PC-3 (cell line): ENCODE measurements around the gene DENND2D. TPM values are rescaled to one million over a fixed set of nuclear protein-coding genes. Genes with fewer than 3 reads are reported as not detected.

Source experiments
- ATAC-seq: fragments of 200-7000 bp; cut with Tn5 transposase; 2 replicates; pipeline ENCODE4 v1.9.1; 2020; ENCODE audit warnings: mild to moderate bottlenecking, moderate library complexity
- BruUV-seq: library from RNA; stranded (reverse); fragments of 400-500 nt; replicated peaks from 2 replicates; lab custom pipeline; 2021; lab: Mats Ljungman, UMichigan
- CTCF ChIA-PET: fragments of 300-600 bp; sonication (Branson Sonifier 250); formaldehyde crosslinking; loops from one replicate; lab custom pipeline; 2022; ENCODE audit warnings: antibody characterized with exemption; lab: Charles Lee
- POLR2A ChIA-PET: fragments of 300-600 bp; sonication (Branson Sonifier 250); formaldehyde crosslinking; loops from one replicate; lab custom pipeline; 2022; ENCODE audit warnings: antibody characterized with exemption; ENCODE audit not compliant: unreplicated experiment; lab: Charles Lee
- DNase-seq: peaks from one replicate; pipeline ENCODE4 v3.0.0-alpha.2; 2015
- H2AFZ ChIP-seq: fragments of 300-600 bp; sonication (generic); 2 replicates; pipeline ENCODE4 v1.6.0; 2016; ENCODE audit warnings: antibody characterized with exemption, low read length
- H3F3A ChIP-seq: fragments of 300-600 bp; sonication (generic); one replicate; pipeline ENCODE4 v1.6.0; 2017; ENCODE audit warnings: antibody characterized with exemption, low read length, control low read depth, mild to moderate bottlenecking; ENCODE audit not compliant: unreplicated experiment
- H3K27ac ChIP-seq: fragments of 300-600 bp; sonication (generic); 2 replicates; pipeline ENCODE4 v1.5.1; 2016; ENCODE audit warnings: mild to moderate bottlenecking, low read length
- H3K27me3 ChIP-seq: fragments of 300-600 bp; sonication (generic); 2 replicates; pipeline ENCODE4 v1.6.1; 2016; ENCODE audit warnings: low read length, mixed read lengths
- H3K36me3 ChIP-seq: fragments of 300-600 bp; sonication (generic); 2 replicates; pipeline ENCODE4 v1.6.1; 2016; ENCODE audit warnings: low read depth, mixed run types, low read length, mixed read lengths
- H3K4me1 ChIP-seq: fragments of 300-600 bp; sonication (generic); 2 replicates; pipeline ENCODE4 v1.5.1; 2016; ENCODE audit warnings: low read length; ENCODE audit not compliant: insufficient read depth
- H3K4me2 ChIP-seq: fragments of 300-600 bp; sonication (generic); 2 replicates; pipeline ENCODE4 v1.6.0; 2016; ENCODE audit warnings: low read length
- H3K4me3 ChIP-seq: fragments of 300-600 bp; sonication (generic); 2 replicates; pipeline ENCODE4 v1.5.1; 2016; ENCODE audit warnings: mild to moderate bottlenecking, low read length, mixed read lengths
- H3K79me2 ChIP-seq: fragments of 300-600 bp; sonication (generic); 2 replicates; pipeline ENCODE4 v1.6.1; 2017; ENCODE audit warnings: low read length, mixed read lengths
- H3K9ac ChIP-seq: fragments of 300-600 bp; sonication (generic); 2 replicates; pipeline ENCODE4 v1.6.0; 2016; ENCODE audit warnings: mild to moderate bottlenecking, low read length
- H3K9me2 ChIP-seq: fragments of 300-600 bp; sonication (generic); replicated peaks from 2 replicates; pipeline ENCODE4 v1.6.1; 2016; ENCODE audit warnings: mixed run types, low read length, mixed read lengths
- H3K9me3 ChIP-seq: fragments of 300-600 bp; sonication (generic); 2 replicates; pipeline ENCODE4 v1.6.1; 2016; ENCODE audit warnings: low read length, mixed read lengths
- H4K20me1 ChIP-seq: fragments of 300-600 bp; sonication (generic); 2 replicates; pipeline ENCODE4 v1.6.1; 2016; ENCODE audit warnings: low read length, mixed read lengths
- EZH2 ChIP-seq: fragments of 300-600 bp; sonication (generic); IDR thresholded peaks from one replicate; pipeline ENCODE4 v1.6.1; 2017; ENCODE audit warnings: antibody characterized with exemption, mild to moderate bottlenecking, low read length; ENCODE audit not compliant: unreplicated experiment
- EZH2phosphoT487 ChIP-seq: fragments of 300-600 bp; sonication (generic); IDR thresholded peaks from 2 replicates; pipeline ENCODE4 v1.6.1; 2018; ENCODE audit warnings: mild to moderate bottlenecking, antibody characterized with exemption, low read length, borderline replicate concordance
- intact Hi-C: fragments of 100-400 bp; cut with micrococcal nuclease; formaldehyde crosslinking; loops from 2 replicates; pipeline ENCODE4 v1.9.0; 2023
- total RNA-seq: library from RNA; depleted of rRNA; stranded (reverse); fragments of >200 nt; gene quantifications from 2 replicates; pipeline ENCODE4 v1.2.3, GENCODE V29; 2014
- TF ChIP-seq, protein P1 (sequence below): fragments of 300-600 bp; sonication (generic); conservative IDR thresholded peaks from 2 replicates; pipeline ENCODE4 v1.5.1; 2017; ENCODE audit warnings: antibody characterized with exemption, low read depth, mild to moderate bottlenecking, low read length

The DENND2D gene
- total RNA-seq, 1 experiment from 2014 or later = 4.0 TPM

GRCh38 chr1:111142356-111142975 is 58.0 kb downstream of the DENND2D start:
- H3K4me1 ChIP-seq = peaks cover 21% of the 10 kb centered on the region
- H4K20me1 ChIP-seq = 0 out of 2 replicates have a peak, but pooled peaks cover 4% of the 10 kb centered on the region
- DNase-seq (no peak), ATAC-seq (no peak)
- no peak overlapping the region for H3K9ac ChIP-seq
- no peak for TF ChIP-seq EZH2
- TF ChIP-seq, protein P1, sequence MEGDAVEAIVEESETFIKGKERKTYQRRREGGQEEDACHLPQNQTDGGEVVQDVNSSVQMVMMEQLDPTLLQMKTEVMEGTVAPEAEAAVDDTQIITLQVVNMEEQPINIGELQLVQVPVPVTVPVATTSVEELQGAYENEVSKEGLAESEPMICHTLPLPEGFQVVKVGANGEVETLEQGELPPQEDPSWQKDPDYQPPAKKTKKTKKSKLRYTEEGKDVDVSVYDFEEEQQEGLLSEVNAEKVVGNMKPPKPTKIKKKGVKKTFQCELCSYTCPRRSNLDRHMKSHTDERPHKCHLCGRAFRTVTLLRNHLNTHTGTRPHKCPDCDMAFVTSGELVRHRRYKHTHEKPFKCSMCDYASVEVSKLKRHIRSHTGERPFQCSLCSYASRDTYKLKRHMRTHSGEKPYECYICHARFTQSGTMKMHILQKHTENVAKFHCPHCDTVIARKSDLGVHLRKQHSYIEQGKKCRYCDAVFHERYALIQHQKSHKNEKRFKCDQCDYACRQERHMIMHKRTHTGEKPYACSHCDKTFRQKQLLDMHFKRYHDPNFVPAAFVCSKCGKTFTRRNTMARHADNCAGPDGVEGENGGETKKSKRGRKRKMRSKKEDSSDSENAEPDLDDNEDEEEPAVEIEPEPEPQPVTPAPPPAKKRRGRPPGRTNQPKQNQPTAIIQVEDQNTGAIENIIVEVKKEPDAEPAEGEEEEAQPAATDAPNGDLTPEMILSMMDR = no peak
- no peak for TF ChIP-seq EZH2phosphoT487
- no peaks in the 10 kb centered on the region for H3K27me3 ChIP-seq
- H3K36me3 ChIP-seq = no peaks in the 10 kb centered on the region
- no peaks in the 10 kb centered on the region for H3K9me2 ChIP-seq
- H3K27ac ChIP-seq = no peak overlapping the region
- peaks cover 94% of the 10 kb centered on the region for H3K79me2 ChIP-seq
- peak overlapping the region; percentile 91; the same call in 1 of the 2 replicates for H3K4me2 ChIP-seq
- no peak overlapping the region for H2AFZ ChIP-seq
- no peaks in the 10 kb centered on the region for H3F3A ChIP-seq
- no peaks in the 10 kb centered on the region for H3K9me3 ChIP-seq
- intact Hi-C loops = no loop called here
- BruUV-seq = no TSS peak
- H3K4me3 ChIP-seq = peak overlapping the region; percentile 88; the same call in 1 of the 2 replicates
- CTCF ChIA-PET = no interaction called here
- POLR2A ChIA-PET = no interaction called here

GRCh38 chr1:111141245-111142220 is 58.9 kb downstream of the DENND2D start:
- H3K4me2 ChIP-seq = peak overlapping the region; percentile 91
- no peaks in the 10 kb centered on the region for H3K27me3 ChIP-seq
- no peaks in the 10 kb centered on the region for H3K9me3 ChIP-seq
- 0 out of 2 replicates have a peak, but pooled peaks cover 4% of the 10 kb centered on the region for H4K20me1 ChIP-seq
- H3F3A ChIP-seq = no peaks in the 10 kb centered on the region
- H3K9ac ChIP-seq = peak overlapping the region; percentile 89; the same call in 1 of the 2 replicates
- no peaks in the 10 kb centered on the region for H3K36me3 ChIP-seq
- H3K79me2 ChIP-seq = peaks cover 85% of the 10 kb centered on the region
- H3K9me2 ChIP-seq = no peaks in the 10 kb centered on the region
- TF ChIP-seq, protein P1 = no peak
- TF ChIP-seq EZH2 (no peak), EZH2phosphoT487 (no peak)
- H3K27ac ChIP-seq = no peak overlapping the region
- H2AFZ ChIP-seq = peak overlapping the region; percentile 99; the same call in 1 of the 2 replicates
- BruUV-seq = no TSS peak
- ATAC-seq (no peak), DNase-seq (peak; percentile 21)
- intact Hi-C loops = no loop called here
- CTCF ChIA-PET = no interaction called here
- peaks cover 21% of the 10 kb centered on the region for H3K4me1 ChIP-seq
- POLR2A ChIA-PET = no interaction called here
- H3K4me3 ChIP-seq = peak overlapping the region; percentile 88
